ENCODE data around the gene ZNF516.
A peak's percentile ranks its signal among the peaks of the same experiment; 100 is the strongest.

ZNF516 gene

DNA sequence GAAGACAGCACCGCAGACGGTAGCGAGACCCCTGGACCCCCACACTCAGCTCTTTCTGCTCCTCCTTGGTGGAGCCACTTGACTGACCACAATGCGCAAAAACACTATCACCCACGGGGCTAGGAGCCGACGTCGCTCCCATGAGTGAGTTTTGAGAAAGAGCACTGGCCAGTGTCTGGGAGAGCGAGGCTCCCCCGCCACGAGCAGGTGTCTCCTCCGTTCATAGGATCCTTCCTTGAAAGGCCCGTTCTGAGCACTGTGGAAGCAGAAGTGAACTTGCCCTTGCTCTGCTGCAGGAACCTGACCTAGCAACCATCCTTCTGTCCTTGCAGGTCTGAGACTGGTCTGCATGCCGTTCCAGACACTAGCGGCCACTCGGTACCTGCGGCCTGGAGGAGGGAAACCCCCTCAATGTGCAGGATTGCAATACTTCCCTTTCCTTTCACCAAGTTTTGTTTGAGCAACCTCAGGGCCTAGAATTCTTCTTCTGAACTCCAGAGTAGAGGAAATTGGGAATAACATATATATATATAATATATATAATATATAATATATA lies 12.9 kb upstream of the ZNF516 start:
- DNase-seq = no peak

- DNase-seq = no peak
Measured at GRCh38 chr18:76506974-76507764, 12.1 kb upstream of the ZNF516 start.

GRCh38 chr18:76506395-76506794 lies 11.4 kb upstream of the ZNF516 start:
- DNase-seq = no peak

GRCh38 chr18:76505614-76506013 lies 10.6 kb upstream of the ZNF516 start:
- no peak for DNase-seq

- no peak for DNase-seq
Measured at GRCh38 chr18:76504749-76505148, 9.7 kb upstream of the ZNF516 start.

DNA sequence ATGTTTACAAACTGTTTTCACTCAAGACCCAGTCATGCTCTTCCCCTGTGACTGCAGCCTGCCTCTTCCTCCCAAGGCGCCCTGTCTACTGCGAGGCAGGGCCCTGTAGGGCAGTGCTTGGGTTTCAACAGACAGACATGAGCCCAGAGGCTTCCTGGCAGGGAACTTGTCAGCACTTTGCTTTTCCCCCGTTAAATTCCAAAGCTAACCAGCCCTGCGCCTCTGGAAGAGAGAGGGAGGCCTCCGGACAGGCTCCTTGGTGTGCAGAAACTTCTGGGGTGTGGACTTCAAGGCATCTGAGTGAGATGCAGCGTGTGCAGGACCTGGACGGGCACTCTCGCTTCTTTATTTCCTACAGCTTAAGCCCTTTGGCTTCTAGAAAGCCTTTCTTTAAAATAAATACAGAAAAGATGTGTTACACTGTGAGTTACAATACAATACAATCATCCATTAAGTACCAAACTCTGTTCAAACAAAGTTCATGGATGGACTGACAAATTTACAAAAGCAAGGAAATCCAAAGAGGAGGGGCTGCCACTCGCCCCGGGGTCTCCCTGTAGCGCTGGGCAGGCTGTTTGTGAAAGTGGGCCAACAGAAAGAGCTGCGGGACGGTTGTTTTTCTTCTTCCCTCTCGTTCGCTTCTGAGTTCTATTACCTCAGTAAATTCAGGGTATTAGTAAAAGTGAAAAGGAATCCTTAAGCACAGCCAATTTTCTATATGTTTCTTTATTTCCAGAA lies 8.8 kb upstream of the ZNF516 start:
- DNase-seq = no peak

DNA sequence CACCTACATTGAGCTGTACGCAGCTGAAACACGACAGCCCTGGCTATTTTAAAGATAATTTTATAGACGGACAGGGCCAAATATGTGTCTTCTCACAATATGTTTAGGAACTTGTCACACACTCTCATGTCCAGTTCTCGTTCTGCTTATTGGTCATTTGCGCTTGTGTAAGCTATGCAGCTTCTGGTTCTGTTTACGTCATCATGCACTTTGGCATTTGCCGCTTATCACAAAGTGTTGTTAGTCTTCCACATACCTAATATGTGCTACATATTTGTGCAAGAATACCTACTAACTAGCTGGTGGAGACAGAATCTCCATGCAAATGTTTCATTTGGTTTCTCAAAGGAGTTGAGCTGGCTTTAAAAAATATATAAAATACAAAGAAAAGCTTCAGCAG lies 7.5 kb upstream of the ZNF516 start:
- no peak for DNase-seq

DNA sequence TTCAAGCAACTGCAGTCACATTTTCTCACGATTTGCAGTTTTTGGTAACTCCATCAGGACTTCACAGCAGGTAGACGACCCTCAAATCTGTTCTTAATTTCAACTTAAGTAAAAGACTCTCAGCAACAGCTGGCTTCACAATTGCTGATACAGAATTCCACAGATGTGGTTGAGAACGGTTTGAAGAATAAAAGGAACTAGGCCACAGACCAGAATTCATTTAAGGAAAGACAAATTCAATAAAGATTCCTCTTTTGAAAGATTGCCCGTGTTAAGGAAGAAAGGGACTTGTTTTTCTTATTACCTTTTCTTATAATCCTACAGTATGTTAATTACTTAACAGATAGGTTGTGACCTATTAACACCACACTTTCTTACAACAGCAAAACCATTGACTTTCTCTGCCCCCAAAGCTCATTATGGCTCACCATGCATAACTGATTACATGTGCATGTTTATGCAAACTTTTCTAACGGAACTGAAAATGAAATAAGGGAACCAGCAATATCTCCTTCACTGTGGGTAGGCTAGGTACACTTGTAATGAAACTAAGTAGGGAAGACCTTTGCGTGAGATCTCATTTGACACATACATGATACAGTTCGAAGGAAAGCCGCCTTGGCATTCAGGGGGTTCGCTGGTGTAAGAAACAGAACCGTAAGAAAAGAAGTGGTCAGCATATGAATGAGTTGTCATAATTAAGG lies 4.7 kb upstream of the ZNF516 start:
- no peak for DNase-seq

DNA sequence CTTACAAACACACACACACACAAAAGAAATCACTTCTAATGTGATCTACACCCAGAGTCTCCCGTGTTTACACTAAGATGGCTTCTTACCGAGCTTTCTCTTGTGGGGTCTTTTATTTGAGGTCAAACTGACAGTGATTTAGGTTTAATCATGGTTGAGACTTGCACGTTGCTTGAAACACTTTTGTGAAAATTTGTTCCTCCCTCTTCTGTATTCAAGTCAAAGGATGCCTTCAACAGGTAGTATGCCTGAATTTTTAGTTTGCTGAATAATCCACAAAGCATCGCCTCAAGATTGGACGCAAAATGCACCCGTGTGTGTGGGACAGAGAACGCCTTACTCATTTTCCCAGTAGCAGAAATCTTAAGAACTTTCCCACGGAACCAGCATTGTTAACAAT lies 4.0 kb upstream of the ZNF516 start:
- DNase-seq = no peak

- DNase-seq = no peak
Measured at GRCh38 chr18:76498064-76498463, 3.0 kb upstream of the ZNF516 start.

GRCh38 chr18:76497021-76497420 lies 2.0 kb upstream of the ZNF516 start:
- DNase-seq = no peak

GRCh38 chr18:76496194-76496890 lies 1.3 kb upstream of the ZNF516 start:
- DNase-seq = no peak

DNA sequence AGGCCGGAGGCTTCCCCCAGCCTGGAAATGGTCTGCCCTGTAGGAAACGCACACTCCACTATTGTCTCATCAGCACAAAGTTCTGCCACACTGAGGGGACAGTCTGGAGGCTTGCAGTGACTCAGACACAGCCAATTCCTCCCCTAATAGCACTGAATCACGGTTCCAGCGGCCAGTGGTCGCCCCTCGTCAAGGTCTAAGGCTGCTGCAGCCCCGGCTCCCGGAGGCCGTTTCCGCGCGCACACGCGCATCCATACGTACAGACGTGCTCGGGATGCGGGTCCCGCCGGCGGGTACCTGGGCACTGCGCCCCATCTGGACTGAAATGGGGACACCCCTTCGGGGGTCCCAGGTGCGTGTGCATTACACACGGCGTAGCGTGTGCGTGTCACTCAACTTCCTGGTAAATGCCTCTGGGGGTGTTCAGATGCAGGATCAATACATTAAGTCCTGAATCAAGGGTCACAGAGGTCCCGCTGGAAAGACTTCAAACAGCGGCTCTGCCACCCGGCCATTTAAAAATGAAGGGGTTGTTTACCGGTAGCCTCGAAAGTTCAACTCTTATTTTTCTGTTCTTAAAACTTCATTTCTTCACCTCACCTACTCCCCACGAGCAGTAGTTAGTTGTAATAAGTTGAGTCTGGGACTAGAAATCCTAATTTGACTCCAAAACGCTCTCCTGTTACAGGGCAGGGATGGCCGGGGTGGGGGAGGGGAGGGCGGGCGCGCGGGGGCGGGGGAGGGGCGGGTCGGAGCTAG lies 572 bp upstream of the ZNF516 start:
- DNase-seq = no peak

GRCh38 chr18:76494231-76495005 lies 624 bp downstream of the ZNF516 start:
- DNase-seq = no peak

DNA sequence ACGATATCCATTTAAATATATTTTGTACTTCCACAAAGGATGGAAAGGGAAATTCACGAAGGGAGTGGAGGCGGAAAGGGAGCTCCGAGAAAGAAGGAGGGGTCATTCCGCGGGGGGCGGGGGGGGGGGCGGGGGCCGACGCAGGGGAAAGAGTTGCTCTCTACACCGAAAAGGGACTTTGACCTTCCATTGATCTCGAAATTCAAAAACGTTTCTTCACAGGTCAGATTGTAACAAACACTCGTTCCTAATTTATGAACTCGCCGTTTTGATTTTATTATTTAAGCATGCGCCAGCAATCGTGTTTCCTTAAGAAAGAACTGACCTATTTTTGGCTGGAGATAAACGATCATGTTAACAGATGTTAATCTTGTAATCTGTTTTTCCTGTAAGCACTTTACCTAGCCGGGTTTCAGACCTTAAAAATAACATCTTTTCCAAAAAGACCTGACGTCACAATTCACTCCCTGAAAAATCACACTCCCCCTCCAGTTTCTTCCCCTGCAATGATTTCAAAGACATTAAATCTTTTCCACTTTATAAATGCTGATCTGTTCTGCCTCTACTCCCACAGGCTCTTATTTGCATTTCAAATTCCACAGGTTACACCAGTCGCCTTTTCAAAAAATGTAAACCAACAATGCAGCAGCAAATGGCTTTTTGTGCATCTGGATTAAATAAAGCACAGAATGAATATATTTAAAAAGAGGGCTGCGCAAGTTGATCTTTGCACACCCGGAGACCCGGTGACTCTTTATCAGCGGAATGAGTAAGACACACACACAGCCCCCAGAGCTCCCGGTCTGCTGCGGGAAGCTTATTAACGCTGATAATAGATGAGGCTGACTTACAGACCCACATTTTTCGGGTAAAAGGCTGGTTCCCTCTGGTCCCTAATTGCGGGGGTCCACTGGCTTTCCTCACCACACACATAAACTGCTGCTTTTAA lies 1.6 kb downstream of the ZNF516 start:
- DNase-seq = no peak

- peak; percentile 98 for DNase-seq
Measured at GRCh38 chr18:76492669-76493212, 2.3 kb downstream of the ZNF516 start.

- DNase-seq = no peak
Measured at GRCh38 chr18:76491776-76492668, 3.0 kb downstream of the ZNF516 start.

- DNase-seq = peak; percentile 66
Measured at GRCh38 chr18:76491473-76491775, 3.6 kb downstream of the ZNF516 start.

Measured in activated CD4-positive, alpha-beta T cell treated with anti-CD3 and anti-CD28 coated beads, Interleukin-10, Interleukin-2, amounts not matched to agents 100 ng/mL and 50 ng/mL, durations not matched to agents 16 hours and 8 hours (primary cell).